Measurements from ENCODE around the gene PPP2R5C.

The PPP2R5C gene

GRCh38 chr14:101812071-101812470, 50.6 kb downstream of the PPP2R5C start:
- TF ChIP-seq PAX5 (IDR thresholded peaks at IDR 0.05; ENCODE audit: insufficient read depth, low read length, severe bottlenecking) (no peak), POLR2A (IDR thresholded peaks at IDR 0.05; ENCODE audit: low read depth, low read length) (peak; percentile 3; the same call in 1 of the 2 replicates)
- no peak for DNase-seq (ENCODE audit: insufficient read length, low spot score)
- FAIRE-seq = no peak

- TF ChIP-seq POLR2A (IDR thresholded peaks at IDR 0.05; ENCODE audit: low read depth, low read length) = no peak
- no peak for TF ChIP-seq PAX5 (IDR thresholded peaks at IDR 0.05; ENCODE audit: insufficient read depth, low read length, severe bottlenecking)
- TF ChIP-seq TAF1 (IDR thresholded peaks at IDR 0.05; ENCODE audit: low read depth, low read length) = no peak
- no peak for TF ChIP-seq POU2F2 (IDR thresholded peaks at IDR 0.05; ENCODE audit: low read depth, low read length)
- no peak for TF ChIP-seq POLR2AphosphoS5 (IDR thresholded peaks at IDR 0.05; ENCODE audit: low read depth, low read length)
- TF ChIP-seq SPI1 (IDR thresholded peaks at IDR 0.05; ENCODE audit: low read depth, low read length) = no peak
- FAIRE-seq = peak; percentile 45
- no peak for DNase-seq (ENCODE audit: insufficient read length, low spot score)
Observed at GRCh38 chr14:101813171-101813759, 51.8 kb downstream of the PPP2R5C start.

GRCh38 chr14:101813833-101814232, 52.3 kb downstream of the PPP2R5C start:
- no peak for DNase-seq (ENCODE audit: insufficient read length, low spot score)
- FAIRE-seq = no peak
- no peak for TF ChIP-seq PAX5 (IDR thresholded peaks at IDR 0.05; ENCODE audit: insufficient read depth, low read length, severe bottlenecking)
- no peak for TF ChIP-seq TAF1 (IDR thresholded peaks at IDR 0.05; ENCODE audit: low read depth, low read length)
- no peak for TF ChIP-seq SPI1 (IDR thresholded peaks at IDR 0.05; ENCODE audit: low read depth, low read length)
- no peak for TF ChIP-seq POLR2AphosphoS5 (IDR thresholded peaks at IDR 0.05; ENCODE audit: low read depth, low read length)
- TF ChIP-seq POU2F2 (IDR thresholded peaks at IDR 0.05; ENCODE audit: low read depth, low read length) = no peak
- no peak for TF ChIP-seq POLR2A (IDR thresholded peaks at IDR 0.05; ENCODE audit: low read depth, low read length)

GRCh38 chr14:101814934-101815333, 53.4 kb downstream of the PPP2R5C start:
- peak; percentile 38 for FAIRE-seq
- no peak for DNase-seq (ENCODE audit: insufficient read length, low spot score)
- TF ChIP-seq PAX5 (IDR thresholded peaks at IDR 0.05; ENCODE audit: insufficient read depth, low read length, severe bottlenecking) (no peak), TAF1 (IDR thresholded peaks at IDR 0.05; ENCODE audit: low read depth, low read length) (no peak), POLR2A (IDR thresholded peaks at IDR 0.05; ENCODE audit: low read depth, low read length) (no peak; the same call in 1 of the 2 replicates), SPI1 (IDR thresholded peaks at IDR 0.05; ENCODE audit: low read depth, low read length) (no peak), POU2F2 (IDR thresholded peaks at IDR 0.05; ENCODE audit: low read depth, low read length) (no peak), POLR2AphosphoS5 (IDR thresholded peaks at IDR 0.05; ENCODE audit: low read depth, low read length) (no peak)

GRCh38 chr14:101815994-101816393, 54.5 kb downstream of the PPP2R5C start:
- TF ChIP-seq PAX5 (IDR thresholded peaks at IDR 0.05; ENCODE audit: insufficient read depth, low read length, severe bottlenecking) = no peak
- no peak for TF ChIP-seq SPI1 (IDR thresholded peaks at IDR 0.05; ENCODE audit: low read depth, low read length)
- no peak for TF ChIP-seq POU2F2 (IDR thresholded peaks at IDR 0.05; ENCODE audit: low read depth, low read length)
- TF ChIP-seq POLR2AphosphoS5 (IDR thresholded peaks at IDR 0.05; ENCODE audit: low read depth, low read length) = no peak
- no peak for TF ChIP-seq POLR2A (IDR thresholded peaks at IDR 0.05; ENCODE audit: low read depth, low read length)
- TF ChIP-seq TAF1 (IDR thresholded peaks at IDR 0.05; ENCODE audit: low read depth, low read length) = no peak
- FAIRE-seq (no peak), DNase-seq (ENCODE audit: insufficient read length, low spot score) (no peak)

- FAIRE-seq = no peak
- TF ChIP-seq SPI1 (IDR thresholded peaks at IDR 0.05; ENCODE audit: low read depth, low read length) = no peak
- TF ChIP-seq POU2F2 (IDR thresholded peaks at IDR 0.05; ENCODE audit: low read depth, low read length) = no peak
- no peak for TF ChIP-seq POLR2AphosphoS5 (IDR thresholded peaks at IDR 0.05; ENCODE audit: low read depth, low read length)
- TF ChIP-seq TAF1 (IDR thresholded peaks at IDR 0.05; ENCODE audit: low read depth, low read length) = no peak
- no peak for TF ChIP-seq PAX5 (IDR thresholded peaks at IDR 0.05; ENCODE audit: insufficient read depth, low read length, severe bottlenecking)
- no peak for TF ChIP-seq POLR2A (IDR thresholded peaks at IDR 0.05; ENCODE audit: low read depth, low read length)
- DNase-seq (ENCODE audit: insufficient read length, low spot score) = no peak
Observed at GRCh38 chr14:101817501-101818001, 56.0 kb downstream of the PPP2R5C start.

GRCh38 chr14:101819251-101819990, 57.9 kb downstream of the PPP2R5C start:
- no peak for DNase-seq (ENCODE audit: insufficient read length, low spot score)
- TF ChIP-seq TAF1 (IDR thresholded peaks at IDR 0.05; ENCODE audit: low read depth, low read length) (no peak), POLR2A (IDR thresholded peaks at IDR 0.05; ENCODE audit: low read depth, low read length) (no peak), POU2F2 (IDR thresholded peaks at IDR 0.05; ENCODE audit: low read depth, low read length) (no peak), SPI1 (IDR thresholded peaks at IDR 0.05; ENCODE audit: low read depth, low read length) (no peak), PAX5 (IDR thresholded peaks at IDR 0.05; ENCODE audit: insufficient read depth, low read length, severe bottlenecking) (no peak), POLR2AphosphoS5 (IDR thresholded peaks at IDR 0.05; ENCODE audit: low read depth, low read length) (no peak)
- peak; percentile 65 for FAIRE-seq

- TF ChIP-seq SPI1 (IDR thresholded peaks at IDR 0.05; ENCODE audit: low read depth, low read length) = no peak
- peak; percentile 38; the same call in 1 of the 2 replicates for TF ChIP-seq POLR2AphosphoS5 (IDR thresholded peaks at IDR 0.05; ENCODE audit: low read depth, low read length)
- peak; percentile 49; the same call in 1 of the 2 replicates for TF ChIP-seq POLR2A (IDR thresholded peaks at IDR 0.05; ENCODE audit: low read depth, low read length)
- TF ChIP-seq PAX5 (IDR thresholded peaks at IDR 0.05; ENCODE audit: insufficient read depth, low read length, severe bottlenecking) = no peak
- no peak for TF ChIP-seq POU2F2 (IDR thresholded peaks at IDR 0.05; ENCODE audit: low read depth, low read length)
- no peak for TF ChIP-seq TAF1 (IDR thresholded peaks at IDR 0.05; ENCODE audit: low read depth, low read length)
- no peak for DNase-seq (ENCODE audit: insufficient read length, low spot score)
- peak; percentile 98 for FAIRE-seq
Observed at GRCh38 chr14:101820283-101820798, 58.8 kb downstream of the PPP2R5C start.

- DNase-seq (ENCODE audit: insufficient read length, low spot score) (no peak), FAIRE-seq (no peak)
- TF ChIP-seq POLR2A (IDR thresholded peaks at IDR 0.05; ENCODE audit: low read depth, low read length) (no peak), POU2F2 (IDR thresholded peaks at IDR 0.05; ENCODE audit: low read depth, low read length) (no peak), POLR2AphosphoS5 (IDR thresholded peaks at IDR 0.05; ENCODE audit: low read depth, low read length) (no peak), TAF1 (IDR thresholded peaks at IDR 0.05; ENCODE audit: low read depth, low read length) (no peak), SPI1 (IDR thresholded peaks at IDR 0.05; ENCODE audit: low read depth, low read length) (no peak), PAX5 (IDR thresholded peaks at IDR 0.05; ENCODE audit: insufficient read depth, low read length, severe bottlenecking) (no peak)
Observed at GRCh38 chr14:101821528-101821927, 60.0 kb downstream of the PPP2R5C start.
